HG03175 (cell line): ENCODE results near the gene TMEM72.
A peak's percentile ranks its signal among the peaks of the same experiment; 100 is the strongest.

Experiments used
- ATAC-seq: cut with Tn5 transposase; IDR thresholded peaks from one replicate; pipeline ENCODE4 v1.9.1; 2021; ENCODE audit warnings: mild to moderate bottlenecking, moderate library complexity; ENCODE audit not compliant: unreplicated experiment

TMEM72 gene

DNA sequence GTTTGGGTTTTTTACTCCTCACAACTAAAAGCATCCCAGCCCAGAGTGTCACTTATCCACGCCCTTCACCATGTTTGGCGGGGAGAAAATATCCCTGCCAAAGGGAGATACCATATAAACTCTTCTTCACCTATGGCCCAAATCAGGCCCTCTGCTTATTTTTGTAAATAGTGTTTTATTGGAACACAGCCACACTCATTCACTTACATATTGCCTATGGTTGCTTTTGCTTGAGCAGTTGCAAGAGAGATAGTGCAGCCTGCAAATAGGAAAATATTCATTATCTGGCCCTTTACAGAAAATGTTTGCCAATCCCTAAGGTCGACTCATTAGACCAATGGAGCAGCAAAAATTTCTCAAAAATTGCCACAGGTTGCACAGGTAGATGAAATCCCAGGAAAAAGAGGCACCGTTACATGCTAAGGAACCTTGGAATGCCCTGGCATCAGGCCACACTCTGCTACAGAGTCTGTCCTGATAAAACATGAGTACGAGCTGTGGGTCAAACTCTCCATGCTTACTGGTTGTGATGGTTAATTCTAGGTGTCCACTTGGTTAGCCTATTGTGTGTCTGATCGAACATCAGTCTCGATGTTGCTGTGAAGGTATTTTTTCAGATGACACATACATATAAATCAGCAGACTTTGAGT is 40.6 kb downstream of the TMEM72 start:
- ATAC-seq = no peak

DNA sequence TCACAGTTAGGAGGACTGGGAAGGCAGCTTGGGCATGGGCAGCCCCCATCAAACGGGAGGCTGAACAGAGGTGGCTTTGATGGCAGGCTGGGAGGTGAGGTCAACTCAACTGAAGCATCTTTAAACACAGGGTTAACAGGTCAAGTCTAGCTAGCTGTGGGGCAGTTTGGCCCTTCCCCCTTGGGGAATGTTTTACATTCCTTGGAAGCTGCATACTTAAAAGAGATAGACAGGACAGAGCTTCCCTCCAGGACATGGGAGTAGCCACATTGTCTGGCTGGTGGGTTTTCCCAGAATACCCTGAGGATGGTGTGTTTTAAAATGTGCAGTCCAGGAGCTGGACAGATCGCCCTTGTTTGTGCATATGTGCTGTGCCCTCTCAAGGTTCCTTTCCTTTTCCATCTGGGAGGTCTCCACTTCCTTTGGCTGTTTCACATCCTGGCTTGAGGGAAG is 41.7 kb downstream of the TMEM72 start:
- no peak for ATAC-seq

DNA sequence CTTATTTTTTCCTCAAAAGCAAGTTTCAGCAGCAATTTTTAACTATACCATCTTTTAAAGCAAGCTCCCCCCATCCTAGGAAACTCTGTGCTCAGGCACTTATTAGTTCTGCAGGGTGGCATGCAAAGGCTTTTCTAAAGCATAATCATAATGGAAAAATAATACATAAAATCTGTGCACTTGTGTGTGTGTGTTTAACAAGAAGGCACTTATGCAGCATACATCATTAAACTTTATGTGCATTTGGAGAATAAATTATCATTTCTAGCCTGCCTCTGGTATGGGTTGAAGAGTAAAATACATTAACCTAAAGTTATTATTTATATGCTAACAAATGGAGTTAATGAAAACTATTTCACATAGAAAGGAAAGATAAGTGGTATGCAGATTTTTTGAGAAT is 42.9 kb downstream of the TMEM72 start:
- ATAC-seq = no peak

DNA sequence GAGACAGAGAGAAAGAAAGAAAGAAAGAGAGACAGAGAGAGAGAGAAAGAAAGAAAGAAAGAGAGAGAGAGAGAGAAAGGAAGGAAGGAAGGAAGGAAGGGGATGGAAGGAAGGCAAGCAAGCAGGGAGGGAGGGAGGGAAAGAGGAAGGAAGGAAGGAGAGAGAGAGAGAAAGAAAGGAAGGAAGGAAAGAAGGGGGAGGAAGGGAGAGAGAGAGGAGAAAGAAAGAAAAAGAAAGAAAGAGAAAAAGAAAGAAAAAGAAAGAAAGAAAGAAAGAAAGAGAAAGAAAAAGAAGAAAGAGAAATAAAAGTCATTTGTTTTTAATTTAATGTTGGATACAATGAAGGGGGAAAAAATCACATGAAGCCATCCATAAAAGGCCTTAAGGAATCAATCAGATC is 43.8 kb downstream of the TMEM72 start:
- ATAC-seq = no peak

DNA sequence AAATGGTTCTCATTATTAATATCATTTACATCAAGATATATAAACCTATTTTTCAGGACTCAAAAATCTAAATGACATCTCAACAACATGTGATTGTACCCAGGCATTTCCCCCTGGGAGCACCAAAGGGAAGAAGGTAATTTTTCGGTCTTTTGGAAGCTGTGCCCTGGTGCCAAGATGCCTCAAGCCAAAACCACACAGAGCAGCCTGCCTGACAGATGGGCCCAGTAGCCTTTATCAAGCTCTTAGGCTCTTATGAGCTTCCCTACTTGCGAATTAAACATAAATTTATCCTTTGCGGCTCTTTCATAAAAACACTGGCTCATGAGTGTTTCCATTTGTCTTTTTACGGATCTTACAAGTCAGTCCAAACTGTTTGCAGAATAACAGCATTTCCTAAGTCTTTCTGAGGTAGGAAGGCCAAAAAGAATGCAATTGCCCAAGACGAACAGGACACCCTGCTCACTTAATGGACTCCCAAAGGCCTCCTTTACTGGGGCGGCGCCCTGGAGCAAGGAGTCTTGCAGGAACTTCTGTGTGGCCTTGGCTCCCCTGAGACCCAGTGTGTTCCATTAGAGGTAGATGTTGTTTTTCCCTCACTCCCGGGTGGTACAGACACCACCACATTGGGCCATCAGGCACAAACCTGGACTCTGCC is 44.4 kb downstream of the TMEM72 start:
- ATAC-seq = no peak

DNA sequence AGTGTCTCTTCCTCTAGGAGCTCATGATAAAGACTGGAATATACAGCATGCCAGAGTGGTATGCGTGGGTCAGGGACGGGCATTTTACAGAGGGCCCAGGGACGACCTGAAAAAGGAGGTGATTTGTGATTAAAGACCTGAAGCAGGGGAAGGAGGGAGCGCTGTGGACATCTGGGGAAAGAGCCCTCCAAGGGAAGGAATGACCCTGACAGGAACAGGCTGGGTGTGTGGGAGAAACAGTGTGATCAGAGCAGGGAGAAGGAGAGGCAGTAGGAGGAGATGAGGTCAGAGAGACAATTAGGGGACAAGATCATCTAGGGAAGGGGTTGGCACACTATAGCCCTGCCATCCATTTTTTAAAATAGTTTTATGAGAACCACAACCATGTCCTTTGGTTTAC is 45.1 kb downstream of the TMEM72 start:
- no peak for ATAC-seq

DNA sequence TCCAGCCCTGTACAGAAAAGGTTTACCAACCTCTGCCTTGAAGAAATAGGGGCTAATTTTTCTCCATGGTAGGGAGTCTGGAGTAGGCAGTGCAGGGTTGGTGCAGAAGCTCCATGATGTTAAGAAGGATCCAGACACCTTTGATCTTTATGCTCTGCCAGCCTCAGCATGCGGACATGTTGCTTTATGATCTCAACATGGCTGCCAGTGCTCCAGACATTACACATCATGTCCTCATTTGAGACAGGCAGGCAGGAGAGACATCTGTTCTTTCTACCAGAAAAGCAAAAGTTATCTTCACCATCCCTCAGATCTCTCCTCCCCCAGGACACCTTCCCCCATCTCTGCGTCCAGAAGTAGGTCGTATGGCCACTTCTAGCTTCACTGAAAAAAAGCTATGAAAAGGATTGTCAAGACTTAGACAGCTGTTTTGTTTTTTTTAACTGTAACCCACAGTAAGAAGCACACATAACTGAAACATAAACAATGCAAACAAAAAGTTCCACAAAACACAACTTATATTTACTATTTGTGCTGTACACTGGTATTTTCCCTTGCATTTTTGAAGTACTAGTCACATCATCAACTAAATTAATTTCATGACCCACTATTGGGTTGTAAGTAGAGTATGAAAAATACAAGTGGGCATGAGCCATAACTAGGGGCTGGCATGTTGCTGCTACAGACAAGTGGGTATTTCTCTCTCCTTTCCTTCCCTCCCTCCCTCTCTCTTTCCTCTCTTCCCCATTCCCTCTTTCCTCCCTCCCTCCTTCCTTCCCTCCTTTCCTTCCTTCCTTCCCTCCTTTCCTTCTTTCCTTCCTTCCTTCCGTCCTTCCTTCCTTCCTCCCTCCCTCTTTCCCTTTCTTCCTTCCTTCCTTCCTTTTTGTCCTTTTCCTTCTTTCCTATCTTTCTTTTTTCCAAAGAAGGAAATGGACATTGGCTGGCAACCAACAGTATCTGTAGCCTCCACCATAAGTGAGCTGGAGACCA is 45.9 kb downstream of the TMEM72 start:
- no peak for ATAC-seq

DNA sequence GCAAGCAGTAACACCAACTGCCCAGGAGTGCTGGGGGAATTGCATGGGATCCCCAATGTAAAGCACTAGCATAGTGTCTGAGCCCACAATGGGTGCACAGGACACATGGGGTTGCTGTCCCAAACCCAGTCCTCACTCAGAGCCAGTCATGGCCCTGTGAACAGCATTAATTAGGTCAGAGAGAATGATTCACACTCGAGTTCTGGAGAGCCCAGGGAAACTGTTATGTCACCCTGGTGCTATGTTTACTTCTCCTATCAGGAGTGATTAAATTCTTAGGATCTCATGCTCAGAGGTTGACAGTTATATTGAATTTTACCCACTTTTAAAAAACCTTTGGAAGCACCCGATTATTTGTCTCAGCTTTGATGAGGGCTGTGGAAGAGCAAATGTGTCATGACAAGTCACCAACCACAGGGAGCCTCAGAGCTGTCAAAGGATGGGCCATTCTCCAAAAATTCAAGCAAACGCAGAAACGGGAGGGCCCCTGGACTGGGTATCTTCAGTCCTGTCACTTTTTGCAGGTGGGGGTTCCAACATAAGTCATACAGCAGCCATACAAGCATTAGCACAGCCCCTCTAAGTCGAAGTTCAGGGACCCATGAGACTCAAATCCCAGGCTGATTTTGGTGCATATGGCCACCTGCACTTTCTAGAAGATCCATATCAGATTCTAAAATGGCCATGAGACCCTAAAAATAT is 47.2 kb downstream of the TMEM72 start:
- no peak for ATAC-seq

DNA sequence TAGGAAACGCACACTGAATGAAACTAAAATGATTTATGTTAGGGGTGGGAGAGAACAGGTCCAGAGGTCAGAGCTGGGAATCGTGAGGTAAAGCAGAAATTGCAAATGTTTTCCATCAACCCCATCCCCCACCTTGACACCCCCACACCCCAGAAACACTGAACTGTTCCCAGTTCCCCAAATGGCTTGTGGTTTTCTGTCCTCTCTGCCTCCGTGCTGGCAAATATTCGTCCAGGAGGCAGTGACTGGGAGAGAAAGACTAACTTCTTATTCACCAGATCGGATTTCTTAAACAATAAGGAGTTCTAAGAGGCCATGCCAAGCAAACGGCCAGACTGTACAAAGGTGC is 47.7 kb downstream of the TMEM72 start:
- no peak for ATAC-seq

DNA sequence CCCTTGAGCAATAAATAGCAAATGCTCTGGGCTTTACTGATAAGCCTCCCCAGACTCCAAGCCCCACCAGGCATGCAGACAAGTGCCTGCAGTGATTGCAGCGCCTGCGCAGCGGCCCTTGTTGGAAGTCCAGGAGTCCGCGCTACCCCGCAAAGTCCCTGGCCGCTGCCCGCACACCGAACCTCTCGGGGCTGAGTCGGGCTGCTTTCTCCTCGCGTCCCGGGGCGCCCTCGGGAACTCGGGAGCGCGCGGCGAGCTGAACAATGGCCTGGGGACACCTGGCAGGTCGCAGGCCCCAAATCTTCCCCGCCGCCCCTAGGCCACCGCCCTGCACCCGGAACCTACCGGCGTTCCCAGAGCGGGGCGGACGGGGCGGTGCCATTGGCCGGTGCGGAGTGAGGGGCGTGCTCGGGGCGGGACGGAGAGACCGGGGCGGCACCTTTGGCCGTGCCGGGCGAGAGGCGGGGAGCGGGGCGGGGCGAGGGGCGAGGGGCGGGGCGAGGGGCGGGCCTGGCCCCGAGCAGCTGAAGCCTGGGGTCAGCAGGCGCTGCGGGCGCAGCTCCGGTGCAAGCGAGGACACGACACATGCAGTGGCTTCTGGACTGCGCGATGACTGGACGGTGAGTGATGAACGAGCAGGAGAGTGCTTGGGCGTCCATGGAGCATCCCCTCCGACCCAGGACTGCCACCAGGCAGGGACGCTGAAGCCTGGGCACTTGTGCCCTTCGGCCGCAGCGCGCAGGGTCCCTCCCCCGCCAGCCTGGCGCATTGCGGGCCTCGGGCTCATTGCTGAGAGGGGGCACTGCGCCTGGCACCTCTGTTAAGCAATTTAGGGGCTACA is 48.3 kb downstream of the TMEM72 start, which contains the start of gene RASSF4:
Gene RASSF4, plus strand, starts transcription at position 556 of the 841 bp plus-strand sequence. CDS start 10,401 bp downstream, outside the sequence.
- peak; percentile 97 for ATAC-seq

DNA sequence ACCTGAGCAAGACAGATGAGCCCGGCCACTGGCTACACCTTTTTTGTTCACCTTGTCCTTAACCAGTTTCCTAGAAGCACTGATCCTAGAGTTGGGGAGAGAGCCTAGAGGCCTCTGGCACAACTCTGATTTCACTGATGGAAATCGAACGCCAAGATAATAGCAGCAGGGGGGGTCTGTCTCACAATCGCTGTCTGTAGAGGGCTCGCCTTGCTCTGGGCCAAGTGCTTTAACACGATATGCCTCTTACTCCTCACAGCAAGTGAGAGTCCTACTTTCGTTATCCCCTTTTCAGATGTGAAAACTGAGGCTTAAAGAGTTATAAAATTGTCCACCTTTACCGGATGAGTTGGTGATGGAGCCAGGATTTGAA is 48.9 kb downstream of the TMEM72 start:
- no peak for ATAC-seq

DNA sequence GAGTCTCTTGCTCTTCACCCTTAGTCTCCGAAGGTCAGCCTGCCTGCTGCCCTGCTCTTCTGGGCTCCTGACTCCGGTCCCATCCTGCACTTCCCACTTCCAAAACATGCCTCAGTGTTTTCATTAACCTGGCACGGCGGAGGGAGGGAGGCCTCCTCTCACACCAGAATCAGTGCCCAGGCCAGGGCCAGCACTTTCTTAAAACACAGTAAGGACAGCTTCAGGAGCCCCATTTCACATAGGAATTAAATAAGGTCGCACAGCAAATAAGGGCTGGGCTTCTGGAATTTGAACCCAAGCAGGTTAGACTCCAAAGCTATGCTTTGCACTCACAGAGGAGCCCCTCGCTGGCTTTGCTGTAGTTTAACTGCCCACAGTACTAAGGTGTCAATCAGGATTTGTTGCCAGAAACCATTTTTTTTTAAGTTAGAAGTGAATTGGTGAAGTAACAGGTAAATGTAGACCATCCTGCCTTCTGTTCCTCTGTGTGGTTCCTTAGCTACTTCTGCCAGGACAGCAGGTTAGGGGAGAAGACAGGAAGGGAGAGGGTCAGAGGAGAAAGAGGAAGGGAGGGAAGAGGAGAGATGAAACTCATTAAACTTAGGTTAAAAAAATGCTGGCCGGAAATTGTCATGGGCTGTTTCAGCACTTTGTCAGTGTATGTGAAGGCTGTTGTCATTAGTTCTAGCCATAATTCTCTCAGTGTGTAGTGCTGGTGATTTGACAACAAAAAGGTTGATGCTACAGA is 49.5 kb downstream of the TMEM72 start:
- ATAC-seq = no peak

DNA sequence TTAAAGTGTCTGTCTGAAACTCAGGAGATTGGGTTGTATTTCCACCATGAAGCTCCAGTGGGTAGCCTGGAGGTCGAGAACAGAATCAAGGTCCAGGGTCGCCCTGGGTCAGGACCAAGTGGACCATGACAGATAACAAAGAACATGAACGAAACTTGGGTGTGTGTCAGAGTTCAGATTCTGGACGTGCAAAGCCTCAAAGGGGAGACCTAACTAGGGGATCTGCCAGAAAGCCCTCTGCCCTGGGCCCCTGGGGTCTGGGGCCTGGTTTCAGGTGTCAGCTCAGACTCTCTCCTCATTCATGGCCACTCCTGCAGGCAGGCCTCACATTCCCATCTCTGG is 50.1 kb downstream of the TMEM72 start:
- no peak for ATAC-seq

DNA sequence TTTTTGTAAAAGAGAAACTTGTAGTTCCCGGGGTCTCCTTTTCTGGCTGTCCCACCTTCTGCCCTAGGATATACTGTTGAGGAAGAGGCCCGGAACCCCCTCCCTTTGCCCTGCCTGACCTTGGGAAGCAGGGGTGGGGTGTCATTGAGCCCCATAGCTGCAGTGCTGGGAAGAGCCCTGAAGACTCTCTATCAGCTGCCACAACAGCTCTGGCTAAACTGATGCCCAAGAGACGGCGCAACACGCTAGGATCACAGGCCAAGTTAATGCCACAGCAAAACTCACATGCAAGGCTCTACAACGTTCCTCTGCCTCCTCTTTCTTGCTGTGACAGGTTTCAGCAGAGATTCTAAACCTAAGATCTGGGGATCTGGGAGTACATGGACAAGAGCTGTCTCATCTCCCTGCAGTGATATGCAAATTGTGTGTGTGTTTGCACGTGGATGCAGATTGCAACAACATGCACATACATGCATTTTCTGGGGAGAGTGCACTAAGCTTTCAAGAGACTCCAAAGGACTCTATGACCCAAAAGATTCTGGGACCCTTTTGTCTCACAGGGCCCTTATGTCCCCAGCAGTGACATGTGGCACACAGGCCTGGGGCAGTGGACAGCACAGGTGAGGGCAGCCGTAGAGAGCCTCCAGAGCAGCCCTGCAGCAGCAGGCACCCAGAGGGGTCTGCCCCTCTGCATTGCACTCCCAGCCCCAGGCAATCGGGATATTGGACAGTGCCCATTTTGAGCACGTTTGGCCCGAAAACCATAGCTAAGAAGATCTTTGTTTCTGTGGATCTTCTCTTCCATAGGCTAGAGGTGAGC is 51.0 kb downstream of the TMEM72 start:
- ATAC-seq = no peak

DNA sequence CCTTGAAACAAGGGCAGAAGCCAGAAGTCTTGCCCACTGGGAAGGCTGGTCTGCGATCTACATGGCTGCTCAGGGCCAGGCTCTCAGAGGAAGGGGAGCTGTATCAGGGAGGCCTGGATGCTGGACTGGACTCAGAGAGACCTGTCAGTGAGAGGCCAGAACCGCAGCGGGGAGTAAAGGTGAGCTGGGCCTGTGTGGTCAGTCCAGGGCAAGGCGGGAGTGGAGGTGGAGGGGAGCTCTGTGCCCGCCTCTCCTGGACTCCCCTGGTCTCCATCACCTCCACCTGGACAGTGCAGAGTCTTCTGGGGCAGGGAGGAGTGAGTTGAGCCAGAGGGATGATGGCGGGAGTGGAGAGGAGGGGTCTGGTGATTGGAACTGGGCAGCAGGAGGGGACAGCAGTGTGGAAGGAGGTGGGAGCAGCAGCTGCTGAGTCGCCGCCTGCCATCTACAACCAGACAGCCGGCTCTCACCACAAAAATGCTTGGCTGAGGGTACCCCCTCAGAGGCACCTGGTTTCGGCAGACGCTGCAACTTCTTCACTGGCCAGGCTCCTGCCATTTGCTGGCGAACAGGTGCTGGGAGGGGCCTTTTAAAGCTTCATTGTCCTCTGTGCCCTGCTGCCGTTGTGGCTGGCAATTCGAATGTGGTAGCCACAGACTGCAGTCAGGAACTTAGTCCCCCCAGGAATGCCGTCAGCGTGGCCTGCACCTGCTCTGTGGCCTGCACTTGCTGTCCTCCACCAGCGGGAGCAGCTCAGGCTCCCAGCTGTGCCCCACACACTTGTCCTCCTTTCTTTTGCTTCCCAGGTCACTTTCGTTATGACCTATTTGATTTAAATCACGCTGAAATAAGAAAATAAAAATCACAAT is 52.0 kb downstream of the TMEM72 start:
- ATAC-seq = no peak

DNA sequence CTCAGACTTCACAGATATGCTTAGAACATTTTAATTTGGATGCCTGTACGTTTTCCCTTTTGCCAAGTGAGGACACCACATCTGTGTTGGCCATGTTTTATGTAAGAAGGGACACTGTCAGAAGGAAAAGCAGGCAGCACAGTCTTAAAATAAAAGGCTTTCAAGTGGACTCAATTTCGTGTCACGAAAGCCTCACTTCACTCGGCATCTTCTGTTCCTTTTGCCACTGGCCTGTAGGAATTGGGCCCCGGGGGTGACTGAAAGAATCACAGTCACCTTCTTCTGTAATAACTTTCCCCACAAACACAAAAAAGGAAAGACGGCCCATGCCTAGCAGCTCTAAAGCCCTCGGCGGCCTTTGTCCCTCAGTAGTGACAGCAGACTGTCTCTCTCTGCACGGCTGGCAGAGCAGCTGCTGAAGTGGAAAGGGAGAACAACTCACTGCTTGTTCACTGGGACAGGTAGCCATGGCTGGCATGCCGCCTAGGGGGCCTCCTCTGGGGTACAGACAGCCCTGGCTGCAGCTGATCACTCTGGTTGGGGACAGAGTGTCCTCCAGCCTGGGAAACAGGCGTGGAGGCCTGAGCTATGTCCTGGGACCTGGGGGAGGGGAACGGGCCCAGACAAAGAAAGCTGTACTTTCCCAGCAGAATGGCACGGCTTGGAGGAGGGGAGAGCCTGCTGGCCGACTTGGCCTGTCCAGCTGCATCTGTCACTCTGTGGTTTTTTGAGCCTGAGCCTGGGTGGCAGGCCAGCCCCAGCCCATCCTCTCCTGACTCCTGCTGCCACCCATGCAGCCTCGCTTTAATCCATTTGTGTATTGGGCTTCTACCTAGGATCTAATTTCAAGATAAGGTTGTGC is 52.9 kb downstream of the TMEM72 start:
- no peak for ATAC-seq

DNA sequence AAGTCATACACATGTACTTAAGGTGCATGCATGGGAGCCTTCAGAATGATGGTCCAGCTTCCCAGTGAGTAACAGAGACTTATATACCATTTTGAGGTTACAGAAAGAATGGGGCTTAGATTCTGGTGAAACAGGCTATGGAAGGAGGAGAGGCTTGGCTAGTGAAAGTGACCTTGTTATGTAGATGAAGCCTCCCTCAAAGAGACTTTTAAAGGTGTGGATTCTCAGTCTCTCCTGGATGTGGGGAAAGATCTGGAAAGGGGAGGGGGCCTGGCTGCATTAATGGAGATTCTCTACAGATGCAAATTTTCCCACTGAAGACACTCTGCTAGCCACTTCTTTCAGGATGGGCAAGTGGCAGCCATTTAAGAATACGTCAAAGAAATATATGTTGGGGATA is 54.0 kb downstream of the TMEM72 start:
- no peak for ATAC-seq
